Measurements from ENCODE around the gene NFIX.

The NFIX gene

GRCh38 chr19:13072188-13072908 lies 77.1 kb downstream of the NFIX start:
- Histone ChIP-seq H3K36me3 (ENCODE audit: insufficient read depth, low read length) (no peaks in the 10 kb centered on the region), H3K9me3 (ENCODE audit: control insufficient read depth, insufficient read depth, low read length) (no peaks in the 10 kb centered on the region), H3K4me1 (ENCODE audit: insufficient read depth, low read length) (peaks cover 3% of the 10 kb centered on the region; the same call in 1 of the 2 replicates), H3K9ac (ENCODE audit: low read depth, low read length) (no peak overlapping the region)

- no peaks in the 10 kb centered on the region for H3K36me3 ChIP-seq (ENCODE audit: insufficient read depth, low read length)
- no peak overlapping the region for H3K9ac ChIP-seq (ENCODE audit: low read depth, low read length)
- H3K4me1 ChIP-seq (ENCODE audit: insufficient read depth, low read length), result peaks cover 9% of the 10 kb centered on the region; the same call in 1 of the 2 replicates
- H3K9me3 ChIP-seq (ENCODE audit: control insufficient read depth, insufficient read depth, low read length), result no peaks in the 10 kb centered on the region
Measured at GRCh38 chr19:13073263-13073662, 78.0 kb downstream of the NFIX start.

DNA sequence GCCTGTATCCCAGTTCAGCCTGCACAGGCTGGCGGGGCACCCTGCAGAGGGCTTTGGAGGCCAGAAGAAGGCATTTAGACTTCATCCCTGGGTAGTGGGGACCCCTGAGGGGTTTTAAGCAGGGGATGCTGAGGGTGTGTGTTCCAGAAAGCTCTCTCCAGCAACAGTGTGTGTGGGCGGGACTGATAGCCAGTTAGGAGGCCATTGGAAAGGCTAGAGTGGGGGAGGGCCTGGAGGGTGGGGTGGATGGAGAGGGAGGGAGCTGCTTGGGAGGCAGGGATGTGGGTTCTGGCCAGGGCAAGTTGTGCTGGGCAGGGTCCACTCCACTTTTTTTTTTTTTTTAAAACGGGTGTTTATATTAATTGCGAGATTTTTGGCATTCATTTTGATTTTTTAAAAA lies 79.1 kb downstream of the NFIX start:
- Histone ChIP-seq H3K4me1 (ENCODE audit: insufficient read depth, low read length) (peaks cover 13% of the 10 kb centered on the region), H3K9ac (ENCODE audit: low read depth, low read length) (no peak overlapping the region), H3K36me3 (ENCODE audit: insufficient read depth, low read length) (no peaks in the 10 kb centered on the region), H3K9me3 (ENCODE audit: control insufficient read depth, insufficient read depth, low read length) (no peaks in the 10 kb centered on the region)

DNA sequence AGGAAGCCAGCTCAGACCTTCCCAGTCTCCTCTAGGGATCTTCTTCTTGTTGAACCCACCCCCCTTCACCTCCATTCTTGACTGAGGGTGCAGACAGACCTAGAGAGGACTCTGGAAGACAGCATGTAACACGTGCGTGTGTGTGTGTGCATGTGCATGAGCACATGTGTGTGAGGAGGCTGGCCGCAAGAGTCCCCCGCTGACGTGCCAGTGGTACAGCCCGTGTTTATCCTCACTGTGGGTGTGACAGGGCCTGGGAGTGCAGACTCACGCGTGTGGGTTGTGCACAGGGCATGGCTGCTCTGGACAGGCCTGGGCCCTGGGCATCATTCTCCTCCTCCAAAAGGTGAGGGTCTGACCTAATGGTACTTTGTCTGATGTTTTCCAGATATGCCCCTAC lies 81.0 kb downstream of the NFIX start:
- no peak overlapping the region for H3K9ac ChIP-seq (ENCODE audit: low read depth, low read length)
- H3K4me1 ChIP-seq (ENCODE audit: insufficient read depth, low read length), result peaks cover 18% of the 10 kb centered on the region
- no peaks in the 10 kb centered on the region for H3K9me3 ChIP-seq (ENCODE audit: control insufficient read depth, insufficient read depth, low read length)
- no peaks in the 10 kb centered on the region for H3K36me3 ChIP-seq (ENCODE audit: insufficient read depth, low read length)

DNA sequence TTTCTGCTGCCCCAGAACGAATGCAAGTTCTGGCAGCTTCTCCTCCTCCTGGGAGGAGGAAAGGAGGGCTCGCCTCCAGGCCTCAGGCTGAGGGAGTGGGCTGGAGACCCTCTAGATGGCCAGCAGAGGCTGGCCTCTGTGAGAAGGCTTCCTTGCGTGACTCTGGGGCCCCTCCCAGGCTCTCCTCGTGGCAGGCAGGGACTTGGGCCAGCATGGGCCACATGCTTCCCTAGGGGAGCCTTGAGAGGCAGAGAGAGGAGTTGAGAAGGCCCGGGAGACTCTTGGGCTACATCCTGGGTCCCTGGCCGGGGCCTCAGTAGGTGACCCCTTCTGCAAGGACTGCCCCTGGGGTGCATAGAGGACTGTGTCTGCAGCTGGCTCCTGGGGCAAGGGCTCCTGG lies 81.5 kb downstream of the NFIX start:
- peaks cover 18% of the 10 kb centered on the region for H3K4me1 ChIP-seq (ENCODE audit: insufficient read depth, low read length)
- H3K9me3 ChIP-seq (ENCODE audit: control insufficient read depth, insufficient read depth, low read length), result no peaks in the 10 kb centered on the region
- no peak overlapping the region for H3K9ac ChIP-seq (ENCODE audit: low read depth, low read length)
- H3K36me3 ChIP-seq (ENCODE audit: insufficient read depth, low read length), result no peaks in the 10 kb centered on the region

DNA sequence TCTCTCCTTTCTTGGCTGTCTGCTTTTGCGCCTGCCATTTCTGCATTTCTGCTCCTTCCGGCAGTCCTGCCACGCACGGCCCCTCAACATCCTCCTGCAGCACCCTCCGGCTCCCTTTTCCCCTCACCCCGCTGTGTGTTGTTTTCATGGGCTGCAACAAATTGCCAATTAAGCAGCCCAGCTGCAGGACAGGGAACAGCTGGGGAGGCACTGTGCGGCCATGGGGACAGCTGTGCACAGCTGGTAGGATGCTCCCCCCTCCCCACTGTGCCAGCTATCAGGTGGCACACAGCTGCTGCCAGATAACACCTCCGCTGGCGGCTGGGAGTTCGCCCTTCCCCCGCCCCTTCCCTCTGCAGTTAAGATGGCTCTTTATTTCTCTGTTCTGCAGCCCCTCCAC lies 82.0 kb downstream of the NFIX start:
- Histone ChIP-seq H3K4me1 (ENCODE audit: insufficient read depth, low read length) (peaks cover 22% of the 10 kb centered on the region), H3K36me3 (ENCODE audit: insufficient read depth, low read length) (no peaks in the 10 kb centered on the region), H3K9ac (ENCODE audit: low read depth, low read length) (no peak overlapping the region), H3K9me3 (ENCODE audit: control insufficient read depth, insufficient read depth, low read length) (no peaks in the 10 kb centered on the region)

DNA sequence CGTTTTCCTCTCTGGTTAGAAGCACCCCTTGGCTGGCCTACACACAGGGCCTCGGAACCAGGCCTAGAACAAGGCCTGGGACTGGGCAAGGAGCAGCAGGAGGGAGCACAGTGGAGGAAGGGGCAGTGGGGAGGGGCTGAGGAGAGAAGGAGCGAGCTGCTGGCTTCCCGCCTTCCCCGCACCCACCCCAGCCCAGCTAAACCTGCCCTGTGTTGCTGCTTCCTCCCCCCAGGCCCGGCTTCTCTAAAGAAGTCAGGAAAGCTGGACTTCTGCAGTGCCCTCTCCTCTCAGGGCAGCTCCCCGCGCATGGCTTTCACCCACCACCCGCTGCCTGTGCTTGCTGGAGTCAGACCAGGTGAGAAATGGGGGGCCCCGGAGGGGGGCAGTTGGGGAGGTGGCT lies 83.1 kb downstream of the NFIX start:
- Histone ChIP-seq H3K36me3 (ENCODE audit: insufficient read depth, low read length) (no peaks in the 10 kb centered on the region), H3K4me1 (ENCODE audit: insufficient read depth, low read length) (peaks cover 29% of the 10 kb centered on the region), H3K9ac (ENCODE audit: low read depth, low read length) (no peak overlapping the region), H3K9me3 (ENCODE audit: control insufficient read depth, insufficient read depth, low read length) (no peaks in the 10 kb centered on the region)

DNA sequence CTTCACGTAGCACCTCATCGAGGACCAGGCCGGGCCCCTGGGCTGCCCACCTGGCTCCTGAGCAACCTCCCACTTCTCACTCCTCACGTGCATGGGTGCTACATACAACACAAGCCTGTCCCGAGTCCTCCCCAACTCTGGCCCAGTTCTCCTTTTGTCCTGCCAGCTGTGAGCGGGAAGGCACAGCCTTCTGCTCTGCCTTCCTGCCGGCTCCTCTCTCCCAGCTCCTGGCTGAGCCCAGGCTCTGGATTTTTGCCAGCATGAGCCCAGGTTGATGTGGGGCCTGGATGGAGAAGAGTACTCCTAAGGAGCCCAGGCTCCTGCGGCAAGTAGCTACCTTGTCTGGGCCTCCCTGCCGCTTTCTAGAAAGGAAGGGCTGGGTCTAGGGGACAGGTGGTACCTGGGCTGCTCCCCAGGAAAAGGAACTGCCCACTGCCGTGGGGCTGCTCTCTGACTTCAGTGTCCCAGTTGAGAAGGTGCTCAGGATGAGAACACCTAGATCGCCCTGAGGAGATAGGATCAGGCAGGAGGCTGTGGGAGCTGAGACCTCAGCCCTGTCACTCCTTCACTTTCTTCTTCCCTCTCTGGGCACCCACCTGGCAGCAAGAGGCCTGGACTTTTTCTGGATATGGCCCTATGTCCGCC lies 83.7 kb downstream of the NFIX start:
- Histone ChIP-seq H3K9me3 (ENCODE audit: control insufficient read depth, insufficient read depth, low read length) (no peaks in the 10 kb centered on the region), H3K4me1 (ENCODE audit: insufficient read depth, low read length) (peaks cover 29% of the 10 kb centered on the region), H3K36me3 (ENCODE audit: insufficient read depth, low read length) (no peaks in the 10 kb centered on the region), H3K9ac (ENCODE audit: low read depth, low read length) (no peak overlapping the region)

- Histone ChIP-seq H3K9me3 (ENCODE audit: control insufficient read depth, insufficient read depth, low read length) (no peaks in the 10 kb centered on the region), H3K4me1 (ENCODE audit: insufficient read depth, low read length) (peaks cover 29% of the 10 kb centered on the region), H3K36me3 (ENCODE audit: insufficient read depth, low read length) (no peaks in the 10 kb centered on the region), H3K9ac (ENCODE audit: low read depth, low read length) (no peak overlapping the region)
Measured at GRCh38 chr19:13079542-13079986, 84.3 kb downstream of the NFIX start.

- Histone ChIP-seq H3K9me3 (ENCODE audit: control insufficient read depth, insufficient read depth, low read length) (no peaks in the 10 kb centered on the region), H3K36me3 (ENCODE audit: insufficient read depth, low read length) (no peaks in the 10 kb centered on the region), H3K4me1 (ENCODE audit: insufficient read depth, low read length) (peaks cover 25% of the 10 kb centered on the region), H3K9ac (ENCODE audit: low read depth, low read length) (no peak overlapping the region)
Measured at GRCh38 chr19:13082192-13083007, 87.1 kb downstream of the NFIX start.

GRCh38 chr19:13083008-13083404 lies 87.7 kb downstream of the NFIX start:
- H3K9ac ChIP-seq (ENCODE audit: low read depth, low read length), result no peak overlapping the region
- no peaks in the 10 kb centered on the region for H3K36me3 ChIP-seq (ENCODE audit: insufficient read depth, low read length)
- no peaks in the 10 kb centered on the region for H3K9me3 ChIP-seq (ENCODE audit: control insufficient read depth, insufficient read depth, low read length)
- peaks cover 20% of the 10 kb centered on the region for H3K4me1 ChIP-seq (ENCODE audit: insufficient read depth, low read length)

GRCh38 chr19:13083627-13084026 lies 88.4 kb downstream of the NFIX start:
- H3K4me1 ChIP-seq (ENCODE audit: insufficient read depth, low read length), result peaks cover 20% of the 10 kb centered on the region

DNA sequence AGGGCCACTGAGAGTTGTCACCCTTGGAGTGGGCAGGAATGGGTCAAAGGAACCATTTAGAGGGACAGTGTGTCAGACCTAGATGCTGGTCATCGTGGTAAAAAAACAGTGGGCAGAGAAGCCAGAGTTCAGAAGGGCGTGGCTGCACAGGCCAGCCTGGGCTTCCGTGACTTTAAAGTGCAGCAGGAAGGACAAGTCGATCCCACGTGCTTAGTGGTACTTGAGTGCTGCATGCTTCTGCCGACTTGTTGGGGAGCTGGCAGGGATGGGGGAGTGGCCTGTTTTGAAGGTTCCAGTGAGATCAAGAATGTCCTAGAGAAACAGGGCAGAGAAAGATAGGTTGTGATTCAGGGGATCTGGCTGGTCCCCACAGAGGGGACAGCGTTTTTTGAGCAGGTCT lies 90.4 kb downstream of the NFIX start:
- Histone ChIP-seq H3K36me3 (ENCODE audit: insufficient read depth, low read length) (no peaks in the 10 kb centered on the region), H3K4me1 (ENCODE audit: insufficient read depth, low read length) (peaks cover 11% of the 10 kb centered on the region), H3K9ac (ENCODE audit: low read depth, low read length) (no peak overlapping the region), H3K9me3 (ENCODE audit: control insufficient read depth, insufficient read depth, low read length) (no peaks in the 10 kb centered on the region)

More at GRCh38 chr19:13083627-13084026, 88.4 kb downstream of the NFIX start:
- Histone ChIP-seq H3K36me3 (ENCODE audit: insufficient read depth, low read length) (no peaks in the 10 kb centered on the region), H3K9me3 (ENCODE audit: control insufficient read depth, insufficient read depth, low read length) (no peaks in the 10 kb centered on the region), H3K9ac (ENCODE audit: low read depth, low read length) (no peak overlapping the region)

GRCh38 chr19:13086341-13086740 lies 91.1 kb downstream of the NFIX start:
- no peak overlapping the region for H3K9ac ChIP-seq (ENCODE audit: low read depth, low read length)
- no peaks in the 10 kb centered on the region for H3K36me3 ChIP-seq (ENCODE audit: insufficient read depth, low read length)
- H3K4me1 ChIP-seq (ENCODE audit: insufficient read depth, low read length), result peaks cover 17% of the 10 kb centered on the region
- no peaks in the 10 kb centered on the region for H3K9me3 ChIP-seq (ENCODE audit: control insufficient read depth, insufficient read depth, low read length)
